HepG2 (cell line): ENCODE results near the gene BAZ1B. TPM values are rescaled to one million over a fixed set of nuclear protein-coding genes. Genes with fewer than 3 reads are reported as not detected.

Experiments used
- ATAD3A ChIP-seq: sonication (generic); formaldehyde crosslinking; IDR thresholded peaks from 2 replicates; pipeline ENCODE4 v1.4.0; 2020; ENCODE audit warnings: missing genetic modification reagents
- CBX2 ChIP-seq, 2 experiments: fragments of 200-600 bp in 1 of 2; sonication (generic); formaldehyde crosslinking in 1 of 2; IDR thresholded peaks; 2 replicates each; pipeline versions ENCODE4 v1.7.0 to v1.8.1; 2018 to 2022; ENCODE audit warnings: low read depth in 2 of 2, low read length in 1 of 2, mild to moderate bottlenecking in 1 of 2, missing genetic modification reagents in 1 of 2
- ERF ChIP-seq: IDR thresholded peaks from 2 replicates; pipeline ENCODE4 v1.6.1; 2018; ENCODE audit warnings: missing biosample characterization, missing genetic modification reagents
- GABPA ChIP-seq, 2 experiments: IDR thresholded peaks; 2 replicates each; pipeline ENCODE4 v1.6.1; 2011 to 2016; ENCODE audit warnings: low read depth in 2 of 2, low read length in 1 of 2, missing biosample characterization in 1 of 2, missing genetic modification characterization in 1 of 2
- RAD21 ChIP-seq: fragments of 450-650 bp; formaldehyde crosslinking; IDR thresholded peaks from 2 replicates; pipeline ENCODE4 v1.5.0; 2020; ENCODE audit warnings: mild to moderate bottlenecking
- SMAD3 ChIP-seq: sonication (generic); formaldehyde crosslinking; IDR thresholded peaks from 2 replicates; pipeline ENCODE4 v1.4.0; 2020; ENCODE audit warnings: missing genetic modification reagents
- STAG1 ChIP-seq: sonication (generic); formaldehyde crosslinking; IDR thresholded peaks from 2 replicates; pipeline ENCODE4 v1.4.0; 2020; ENCODE audit warnings: missing genetic modification reagents
- ZBTB7B ChIP-seq: sonication (generic); formaldehyde crosslinking; IDR thresholded peaks from 2 replicates; pipeline ENCODE4 v1.4.0; 2020; ENCODE audit warnings: missing genetic modification reagents
- ZNF124 ChIP-seq: sonication (generic); formaldehyde crosslinking; IDR thresholded peaks from 2 replicates; pipeline ENCODE4 v1.4.0; 2020; ENCODE audit warnings: missing genetic modification reagents
- ZNF180 ChIP-seq: sonication (generic); formaldehyde crosslinking; IDR thresholded peaks from 2 replicates; pipeline ENCODE4 v1.4.0; 2020; ENCODE audit warnings: low read depth, missing genetic modification reagents, borderline replicate concordance
- polyA plus RNA-seq, 8 experiments: library from polyadenylated mRNA; depleted of rRNA in 3 of 8; stranded (reverse) in 7 of 8; unstranded in 1 of 8; fragments of >200 nt; fragmentation: Illumina TruSeq in 4 of 8; extraction: Trizol in 4 of 8; gene quantifications; 2 replicates each; pipeline versions ENCODE4 v1.2.1 to v1.2.3, GENCODE V29; 2011 to 2016; ENCODE audit warnings: low read depth in 4 of 8, missing spikeins in 1 of 8, mixed read lengths in 1 of 8; ENCODE audit not compliant: insufficient read depth in 1 of 8
- total RNA-seq, 5 experiments: library from RNA; depleted of rRNA; stranded (reverse); fragments of >200 nt; fragmentation: Illumina TruSeq; extraction: Trizol; gene quantifications; 2 replicates each; pipeline ENCODE4 v1.2.3, GENCODE V29; 2016; ENCODE audit warnings: low read depth in 1 of 5
- TF ChIP-seq, protein P1 (sequence below): sonication (generic); formaldehyde crosslinking; IDR thresholded peaks from 2 replicates; pipeline ENCODE4 v1.4.0; 2020; ENCODE audit warnings: mild to moderate bottlenecking, missing genetic modification reagents, borderline replicate concordance
- TF ChIP-seq, protein P2 (sequence below), 2 experiments: sonication (generic) in 1 of 2; formaldehyde crosslinking in 1 of 2; IDR thresholded peaks; 2 replicates each; pipeline versions ENCODE4 v1.4.0 to v1.6.1; 2018 to 2020; ENCODE audit warnings: missing genetic modification reagents in 2 of 2, borderline replicate concordance in 1 of 2, low read depth in 1 of 2, mild to moderate bottlenecking in 1 of 2, missing biosample characterization in 1 of 2
- TF ChIP-seq, protein P3 (sequence below): sonication (generic); formaldehyde crosslinking; IDR thresholded peaks from 2 replicates; pipeline ENCODE4 v1.4.0; 2020; ENCODE audit warnings: missing genetic modification reagents
- TF ChIP-seq, protein P4 (sequence below): sonication (generic); formaldehyde crosslinking; IDR thresholded peaks from 2 replicates; pipeline ENCODE4 v1.4.0; 2020; ENCODE audit warnings: mild to moderate bottlenecking, missing genetic modification reagents, borderline replicate concordance
- TF ChIP-seq, protein P5 (sequence below), 2 experiments: fragments of 450-650 bp in 1 of 2; sonication (generic) in 1 of 2; formaldehyde crosslinking; IDR thresholded peaks; 2 replicates each; pipeline versions ENCODE4 v1.5.0 to v1.8.0; 2020 to 2022; ENCODE audit warnings: mild to moderate bottlenecking in 1 of 2, missing genetic modification reagents in 1 of 2
- TF ChIP-seq, protein P6 (sequence below): sonication (generic); formaldehyde crosslinking; IDR thresholded peaks from 2 replicates; pipeline ENCODE4 v1.5.0; 2020; ENCODE audit warnings: mild to moderate bottlenecking, missing genetic modification reagents, moderate library complexity

The BAZ1B gene
- total and polyA plus RNA-seq, 2 of the 13 experiments (the other 11 are each of a cell fraction or from before 2014, with no cell fraction given), result 18.6 to 69.4 TPM

GRCh38 chr7:73451780-73452398 lies 70.2 kb downstream of the BAZ1B start (continued):
- TF ChIP-seq, protein P1, sequence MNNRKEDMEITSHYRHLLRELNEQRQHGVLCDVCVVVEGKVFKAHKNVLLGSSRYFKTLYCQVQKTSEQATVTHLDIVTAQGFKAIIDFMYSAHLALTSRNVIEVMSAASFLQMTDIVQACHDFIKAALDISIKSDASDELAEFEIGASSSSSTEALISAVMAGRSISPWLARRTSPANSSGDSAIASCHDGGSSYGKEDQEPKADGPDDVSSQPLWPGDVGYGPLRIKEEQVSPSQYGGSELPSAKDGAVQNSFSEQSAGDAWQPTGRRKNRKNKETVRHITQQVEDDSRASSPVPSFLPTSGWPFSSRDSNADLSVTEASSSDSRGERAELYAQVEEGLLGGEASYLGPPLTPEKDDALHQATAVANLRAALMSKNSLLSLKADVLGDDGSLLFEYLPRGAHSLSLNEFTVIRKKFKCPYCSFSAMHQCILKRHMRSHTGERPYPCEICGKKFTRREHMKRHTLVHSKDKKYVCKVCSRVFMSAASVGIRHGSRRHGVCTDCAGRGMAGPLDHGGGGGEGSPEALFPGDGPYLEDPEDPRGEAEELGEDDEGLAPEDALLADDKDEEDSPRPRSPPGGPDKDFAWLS (CRISPR knock-in tag), result no peak
- TF ChIP-seq ZNF180 (CRISPR knock-in tag) (no peak), RAD21 (CRISPR knock-in tag) (peak; percentile 88), ZNF124 (0 out of 2 replicates have a peak, but pooled peaks have one; percentile 57), ATAD3A (no peak), ERF (CRISPR knock-in tag) (no peak), GABPA (IDR thresholded peaks at IDR 0.05; ENCODE audit: low read depth, low read length) (no peak), GABPA (CRISPR knock-in tag; IDR thresholded peaks at IDR 0.05; ENCODE audit: low read depth) (no peak), ZBTB7B (CRISPR knock-in tag) (no peak), SMAD3 (CRISPR knock-in tag) (0 out of 2 replicates have a peak, but pooled peaks have one; percentile 34), STAG1 (CRISPR knock-in tag) (peak; percentile 95), CBX2 (IDR thresholded peaks at IDR 0.05; ENCODE audit: low read depth, low read length) (no peak), CBX2 (CRISPR knock-in tag; IDR thresholded peaks at IDR 0.05; ENCODE audit: low read depth) (no peak)
- TF ChIP-seq, protein P2, sequence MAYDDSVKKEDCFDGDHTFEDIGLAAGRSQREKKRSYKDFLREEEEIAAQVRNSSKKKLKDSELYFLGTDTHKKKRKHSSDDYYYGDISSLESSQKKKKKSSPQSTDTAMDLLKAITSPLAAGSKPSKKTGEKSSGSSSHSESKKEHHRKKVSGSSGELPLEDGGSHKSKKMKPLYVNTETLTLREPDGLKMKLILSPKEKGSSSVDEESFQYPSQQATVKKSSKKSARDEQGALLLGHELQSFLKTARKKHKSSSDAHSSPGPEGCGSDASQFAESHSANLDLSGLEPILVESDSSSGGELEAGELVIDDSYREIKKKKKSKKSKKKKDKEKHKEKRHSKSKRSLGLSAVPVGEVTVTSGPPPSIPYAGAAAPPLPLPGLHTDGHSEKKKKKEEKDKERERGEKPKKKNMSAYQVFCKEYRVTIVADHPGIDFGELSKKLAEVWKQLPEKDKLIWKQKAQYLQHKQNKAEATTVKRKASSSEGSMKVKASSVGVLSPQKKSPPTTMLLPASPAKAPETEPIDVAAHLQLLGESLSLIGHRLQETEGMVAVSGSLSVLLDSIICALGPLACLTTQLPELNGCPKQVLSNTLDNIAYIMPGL (CRISPR knock-in tag; IDR thresholded peaks at IDR 0.05; ENCODE audit: borderline replicate concordance in 1 of 2, low read depth in 1 of 2), result peak in 1 of 2 experiments; percentile 24; a peak in 1 of 4 replicates
- TF ChIP-seq, protein P3, sequence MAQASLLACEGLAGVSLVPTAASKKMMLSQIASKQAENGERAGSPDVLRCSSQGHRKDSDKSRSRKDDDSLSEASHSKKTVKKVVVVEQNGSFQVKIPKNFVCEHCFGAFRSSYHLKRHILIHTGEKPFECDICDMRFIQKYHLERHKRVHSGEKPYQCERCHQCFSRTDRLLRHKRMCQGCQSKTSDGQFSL (CRISPR knock-in tag), result no peak
- TF ChIP-seq, protein P4, sequence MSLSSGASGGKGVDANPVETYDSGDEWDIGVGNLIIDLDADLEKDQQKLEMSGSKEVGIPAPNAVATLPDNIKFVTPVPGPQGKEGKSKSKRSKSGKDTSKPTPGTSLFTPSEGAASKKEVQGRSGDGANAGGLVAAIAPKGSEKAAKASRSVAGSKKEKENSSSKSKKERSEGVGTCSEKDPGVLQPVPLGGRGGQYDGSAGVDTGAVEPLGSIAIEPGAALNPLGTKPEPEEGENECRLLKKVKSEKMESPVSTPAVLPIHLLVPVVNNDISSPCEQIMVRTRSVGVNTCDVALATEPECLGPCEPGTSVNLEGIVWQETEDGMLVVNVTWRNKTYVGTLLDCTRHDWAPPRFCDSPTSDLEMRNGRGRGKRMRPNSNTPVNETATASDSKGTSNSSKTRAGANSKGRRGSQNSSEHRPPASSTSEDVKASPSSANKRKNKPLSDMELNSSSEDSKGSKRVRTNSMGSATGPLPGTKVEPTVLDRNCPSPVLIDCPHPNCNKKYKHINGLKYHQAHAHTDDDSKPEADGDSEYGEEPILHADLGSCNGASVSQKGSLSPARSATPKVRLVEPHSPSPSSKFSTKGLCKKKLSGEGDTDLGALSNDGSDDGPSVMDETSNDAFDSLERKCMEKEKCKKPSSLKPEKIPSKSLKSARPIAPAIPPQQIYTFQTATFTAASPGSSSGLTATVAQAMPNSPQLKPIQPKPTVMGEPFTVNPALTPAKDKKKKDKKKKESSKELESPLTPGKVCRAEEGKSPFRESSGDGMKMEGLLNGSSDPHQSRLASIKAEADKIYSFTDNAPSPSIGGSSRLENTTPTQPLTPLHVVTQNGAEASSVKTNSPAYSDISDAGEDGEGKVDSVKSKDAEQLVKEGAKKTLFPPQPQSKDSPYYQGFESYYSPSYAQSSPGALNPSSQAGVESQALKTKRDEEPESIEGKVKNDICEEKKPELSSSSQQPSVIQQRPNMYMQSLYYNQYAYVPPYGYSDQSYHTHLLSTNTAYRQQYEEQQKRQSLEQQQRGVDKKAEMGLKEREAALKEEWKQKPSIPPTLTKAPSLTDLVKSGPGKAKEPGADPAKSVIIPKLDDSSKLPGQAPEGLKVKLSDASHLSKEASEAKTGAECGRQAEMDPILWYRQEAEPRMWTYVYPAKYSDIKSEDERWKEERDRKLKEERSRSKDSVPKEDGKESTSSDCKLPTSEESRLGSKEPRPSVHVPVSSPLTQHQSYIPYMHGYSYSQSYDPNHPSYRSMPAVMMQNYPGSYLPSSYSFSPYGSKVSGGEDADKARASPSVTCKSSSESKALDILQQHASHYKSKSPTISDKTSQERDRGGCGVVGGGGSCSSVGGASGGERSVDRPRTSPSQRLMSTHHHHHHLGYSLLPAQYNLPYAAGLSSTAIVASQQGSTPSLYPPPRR (CRISPR knock-in tag), result no peak
- TF ChIP-seq, protein P5, sequence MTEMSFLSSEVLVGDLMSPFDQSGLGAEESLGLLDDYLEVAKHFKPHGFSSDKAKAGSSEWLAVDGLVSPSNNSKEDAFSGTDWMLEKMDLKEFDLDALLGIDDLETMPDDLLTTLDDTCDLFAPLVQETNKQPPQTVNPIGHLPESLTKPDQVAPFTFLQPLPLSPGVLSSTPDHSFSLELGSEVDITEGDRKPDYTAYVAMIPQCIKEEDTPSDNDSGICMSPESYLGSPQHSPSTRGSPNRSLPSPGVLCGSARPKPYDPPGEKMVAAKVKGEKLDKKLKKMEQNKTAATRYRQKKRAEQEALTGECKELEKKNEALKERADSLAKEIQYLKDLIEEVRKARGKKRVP (CRISPR knock-in tag; IDR thresholded peaks at IDR 0.05), result no peak
- TF ChIP-seq, protein P6, sequence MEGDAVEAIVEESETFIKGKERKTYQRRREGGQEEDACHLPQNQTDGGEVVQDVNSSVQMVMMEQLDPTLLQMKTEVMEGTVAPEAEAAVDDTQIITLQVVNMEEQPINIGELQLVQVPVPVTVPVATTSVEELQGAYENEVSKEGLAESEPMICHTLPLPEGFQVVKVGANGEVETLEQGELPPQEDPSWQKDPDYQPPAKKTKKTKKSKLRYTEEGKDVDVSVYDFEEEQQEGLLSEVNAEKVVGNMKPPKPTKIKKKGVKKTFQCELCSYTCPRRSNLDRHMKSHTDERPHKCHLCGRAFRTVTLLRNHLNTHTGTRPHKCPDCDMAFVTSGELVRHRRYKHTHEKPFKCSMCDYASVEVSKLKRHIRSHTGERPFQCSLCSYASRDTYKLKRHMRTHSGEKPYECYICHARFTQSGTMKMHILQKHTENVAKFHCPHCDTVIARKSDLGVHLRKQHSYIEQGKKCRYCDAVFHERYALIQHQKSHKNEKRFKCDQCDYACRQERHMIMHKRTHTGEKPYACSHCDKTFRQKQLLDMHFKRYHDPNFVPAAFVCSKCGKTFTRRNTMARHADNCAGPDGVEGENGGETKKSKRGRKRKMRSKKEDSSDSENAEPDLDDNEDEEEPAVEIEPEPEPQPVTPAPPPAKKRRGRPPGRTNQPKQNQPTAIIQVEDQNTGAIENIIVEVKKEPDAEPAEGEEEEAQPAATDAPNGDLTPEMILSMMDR (CRISPR knock-in tag), result peak; percentile 86
